Measurements from ENCODE around the gene LIN28A. TPM values are rescaled to one million over a fixed set of nuclear protein-coding genes. Genes with fewer than 3 reads are reported as not detected.

LIN28A gene
- total RNA-seq, 3 donors from 2014 or later (not counting 1 experiment from before 2014, with no cell fraction given): not detected

DNA sequence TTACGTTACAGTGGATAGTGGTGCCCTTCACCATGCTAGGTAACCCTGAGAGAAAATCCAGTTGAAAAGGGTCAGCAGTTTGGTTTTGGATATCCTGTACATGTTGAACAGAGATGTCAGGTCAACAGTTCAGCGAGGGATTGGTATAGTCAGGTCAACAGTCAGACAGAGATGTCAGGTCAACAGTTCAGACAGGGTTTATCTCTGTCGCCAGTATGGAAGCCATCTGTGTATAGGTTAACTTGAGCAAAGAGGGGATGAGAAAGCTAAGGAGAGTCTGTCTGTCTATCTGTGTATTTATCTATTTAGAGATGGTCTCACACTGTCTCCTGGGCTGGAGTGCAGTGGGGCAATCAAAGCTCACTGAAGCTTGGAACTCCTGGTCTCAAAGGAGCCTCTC lies 39.3 kb downstream of the LIN28A start:
- no peak for ATAC-seq
- Histone ChIP-seq H3K4me3 (ENCODE audit: low read length) (no peak overlapping the region), H3K27me3 (ENCODE audit: control insufficient read depth, insufficient read depth, low read length) (no peaks in the 10 kb centered on the region), H3K4me1 (ENCODE audit: control insufficient read depth, insufficient read depth, low read length) (no peaks in the 10 kb centered on the region), H3K36me3 (ENCODE audit: control insufficient read depth, insufficient read depth, low read length) (peaks cover 42% of the 10 kb centered on the region), H3K9me3 (ENCODE audit: control insufficient read depth, insufficient read depth, low read length) (no peaks in the 10 kb centered on the region), H3K27ac (ENCODE audit: low read length) (no peak overlapping the region)
- intact Hi-C loops (cut with micrococcal nuclease): no loop called here
- Mint-ChIP-seq H3K36me3 (no peaks in the 10 kb centered on the region), H3K4me1 (no peaks in the 10 kb centered on the region), H3K27me3 (ENCODE audit: low read depth in 2 of 2) (no peaks in the 10 kb centered on the region), H3K4me3 (no peak overlapping the region), H3K27ac (no peak overlapping the region), H3K9me3 (no peaks in the 10 kb centered on the region)
- TF ChIP-seq, protein P1, sequence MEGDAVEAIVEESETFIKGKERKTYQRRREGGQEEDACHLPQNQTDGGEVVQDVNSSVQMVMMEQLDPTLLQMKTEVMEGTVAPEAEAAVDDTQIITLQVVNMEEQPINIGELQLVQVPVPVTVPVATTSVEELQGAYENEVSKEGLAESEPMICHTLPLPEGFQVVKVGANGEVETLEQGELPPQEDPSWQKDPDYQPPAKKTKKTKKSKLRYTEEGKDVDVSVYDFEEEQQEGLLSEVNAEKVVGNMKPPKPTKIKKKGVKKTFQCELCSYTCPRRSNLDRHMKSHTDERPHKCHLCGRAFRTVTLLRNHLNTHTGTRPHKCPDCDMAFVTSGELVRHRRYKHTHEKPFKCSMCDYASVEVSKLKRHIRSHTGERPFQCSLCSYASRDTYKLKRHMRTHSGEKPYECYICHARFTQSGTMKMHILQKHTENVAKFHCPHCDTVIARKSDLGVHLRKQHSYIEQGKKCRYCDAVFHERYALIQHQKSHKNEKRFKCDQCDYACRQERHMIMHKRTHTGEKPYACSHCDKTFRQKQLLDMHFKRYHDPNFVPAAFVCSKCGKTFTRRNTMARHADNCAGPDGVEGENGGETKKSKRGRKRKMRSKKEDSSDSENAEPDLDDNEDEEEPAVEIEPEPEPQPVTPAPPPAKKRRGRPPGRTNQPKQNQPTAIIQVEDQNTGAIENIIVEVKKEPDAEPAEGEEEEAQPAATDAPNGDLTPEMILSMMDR (IDR thresholded peaks at IDR 0.05): no peak
- no peak for DNase-seq
- 96% methylated on average over 3 of the region's 3 CpGs for WGBS (ENCODE audit: insufficient coverage)

GRCh38 chr1:26450908-26451307 lies 40.3 kb downstream of the LIN28A start:
- DNase-seq: no peak
- Histone ChIP-seq H3K4me3 (ENCODE audit: low read length) (no peak overlapping the region), H3K36me3 (ENCODE audit: control insufficient read depth, insufficient read depth, low read length) (peaks cover 42% of the 10 kb centered on the region), H3K27me3 (ENCODE audit: control insufficient read depth, insufficient read depth, low read length) (no peaks in the 10 kb centered on the region), H3K27ac (ENCODE audit: low read length) (no peak overlapping the region), H3K9me3 (ENCODE audit: control insufficient read depth, insufficient read depth, low read length) (no peaks in the 10 kb centered on the region), H3K4me1 (ENCODE audit: control insufficient read depth, insufficient read depth, low read length) (no peaks in the 10 kb centered on the region)
- Mint-ChIP-seq H3K9me3 (no peaks in the 10 kb centered on the region), H3K4me3 (no peak overlapping the region), H3K27ac (no peak overlapping the region), H3K27me3 (ENCODE audit: low read depth in 2 of 2) (no peaks in the 10 kb centered on the region), H3K36me3 (no peaks in the 10 kb centered on the region), H3K4me1 (no peaks in the 10 kb centered on the region)
- TF ChIP-seq, protein P1 (IDR thresholded peaks at IDR 0.05): no peak
- intact Hi-C loops (cut with micrococcal nuclease): no loop called here
- ATAC-seq: no peak
- 100% methylated on average over 3 of the region's 3 CpGs for WGBS (ENCODE audit: insufficient coverage)

DNA sequence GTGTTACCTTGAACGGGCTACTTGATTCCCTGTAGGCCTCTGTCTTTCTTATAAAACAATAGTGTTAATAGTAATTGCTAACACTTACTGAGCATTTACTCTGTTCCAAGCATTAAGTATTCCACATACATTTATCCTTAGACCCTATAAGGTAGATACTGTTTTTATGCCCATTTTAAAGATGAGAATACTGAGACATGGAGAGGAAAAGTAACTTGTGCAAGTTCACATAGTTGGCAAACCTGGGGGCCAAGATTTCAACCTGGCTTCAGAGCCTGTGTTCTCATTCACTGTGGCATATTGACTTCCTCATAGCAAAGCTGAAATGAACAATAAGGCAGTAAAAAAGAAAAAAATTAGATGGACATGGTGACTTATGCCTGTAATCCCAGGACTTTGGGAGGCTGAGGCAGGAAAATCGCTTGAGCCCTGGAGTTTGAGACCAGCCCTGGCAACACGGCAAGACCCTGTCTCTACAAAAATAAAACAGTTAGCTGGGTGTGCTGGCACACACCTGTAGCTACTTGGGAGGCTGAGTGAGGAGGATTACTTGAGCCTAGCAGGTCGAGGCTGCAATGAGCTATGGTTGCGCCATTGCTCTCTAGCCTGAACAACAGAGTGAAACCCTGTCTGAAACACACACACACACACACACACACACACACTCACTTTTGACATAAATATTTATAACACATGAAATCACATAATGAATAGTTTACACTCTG lies 42.0 kb downstream of the LIN28A start:
- H3K4me1 ChIP-seq (ENCODE audit: control insufficient read depth, insufficient read depth, low read length): no peaks in the 10 kb centered on the region
- H3K36me3 ChIP-seq (ENCODE audit: control insufficient read depth, insufficient read depth, low read length): peaks cover 36% of the 10 kb centered on the region
- Mint-ChIP-seq H3K27me3 (ENCODE audit: low read depth in 2 of 2) (no peaks in the 10 kb centered on the region), H3K27ac (no peak overlapping the region), H3K9me3 (no peaks in the 10 kb centered on the region), H3K4me1 (no peaks in the 10 kb centered on the region), H3K36me3 (no peaks in the 10 kb centered on the region), H3K4me3 (no peak overlapping the region)
- DNase-seq (no peak), ATAC-seq (no peak)
- H3K27me3 ChIP-seq (ENCODE audit: control insufficient read depth, insufficient read depth, low read length): no peaks in the 10 kb centered on the region
- H3K27ac ChIP-seq (ENCODE audit: low read length): no peak overlapping the region
- intact Hi-C loops (cut with micrococcal nuclease): no loop called here
- no peak overlapping the region for H3K4me3 ChIP-seq (ENCODE audit: low read length)
- TF ChIP-seq, protein P1 (IDR thresholded peaks at IDR 0.05): no peak
- 100% methylated on average over 3 of the region's 5 CpGs for whole genome bisulfite sequencing (ENCODE audit: insufficient coverage)
- H3K9me3 ChIP-seq (ENCODE audit: control insufficient read depth, insufficient read depth, low read length): no peaks in the 10 kb centered on the region

GRCh38 chr1:26459148-26459547 lies 48.5 kb downstream of the LIN28A start:
- H3K4me3 Mint-ChIP-seq: no peak overlapping the region
- no peak for DNase-seq
- intact Hi-C loops (cut with micrococcal nuclease): no loop called here
- no peaks in the 10 kb centered on the region for H3K27me3 Mint-ChIP-seq (ENCODE audit: low read depth in 2 of 2)
- peaks cover 7% of the 10 kb centered on the region for H3K36me3 Mint-ChIP-seq
- ATAC-seq: no peak
- H3K4me1 Mint-ChIP-seq: no peaks in the 10 kb centered on the region
- H3K9me3 Mint-ChIP-seq: no peaks in the 10 kb centered on the region
- TF ChIP-seq, protein P1 (IDR thresholded peaks at IDR 0.05): no peak
- H3K27ac ChIP-seq (ENCODE audit: low read length): no peak overlapping the region
- no peaks in the 10 kb centered on the region for H3K4me1 ChIP-seq (ENCODE audit: control insufficient read depth, insufficient read depth, low read length)
- H3K36me3 ChIP-seq (ENCODE audit: control insufficient read depth, insufficient read depth, low read length): peaks cover 54% of the 10 kb centered on the region
- WGBS (ENCODE audit: insufficient coverage): no CpG with 5 or more reads among the region's 1 CpG
- no peak overlapping the region for H3K4me3 ChIP-seq (ENCODE audit: low read length)
- no peaks in the 10 kb centered on the region for H3K9me3 ChIP-seq (ENCODE audit: control insufficient read depth, insufficient read depth, low read length)
- no peaks in the 10 kb centered on the region for H3K27me3 ChIP-seq (ENCODE audit: control insufficient read depth, insufficient read depth, low read length)
- H3K27ac Mint-ChIP-seq: no peak overlapping the region

Data from natural killer cell (primary cell).